ENCODE data around the gene DHRSX. TPM values are rescaled to one million over a fixed set of nuclear protein-coding genes. Genes with fewer than 3 reads are reported as not detected.
"Not testable (repeated sequence)": the region's sequence is repeated elsewhere in the genome, so short reads cannot be mapped to it uniquely, and the experiment has no call there.

The DHRSX gene
- total and polyA plus RNA-seq, 2 donors from 2014 or later, result 26.4 to 30.0 TPM

DNA sequence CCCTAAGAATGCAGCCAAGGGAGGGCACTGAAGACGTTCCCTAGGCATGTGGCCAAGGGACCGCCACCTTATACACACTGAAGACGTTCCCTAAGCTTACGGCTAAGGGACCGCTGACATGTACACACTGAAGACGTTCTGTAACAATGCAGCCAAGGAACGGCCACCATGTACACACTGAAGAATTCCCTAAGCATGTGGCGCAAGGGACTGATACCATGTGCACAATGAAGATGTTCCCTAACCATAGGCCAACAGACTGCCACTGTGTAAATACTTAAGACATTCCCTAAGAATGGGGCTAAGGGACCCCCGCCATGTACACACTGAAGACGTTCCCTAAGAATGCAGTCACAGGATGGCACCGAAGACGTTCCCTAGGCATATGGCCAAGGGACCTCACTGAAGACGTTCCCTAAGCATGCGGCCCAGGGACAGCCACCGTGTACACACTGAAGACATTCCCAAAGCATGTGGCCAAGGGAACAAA is 36.1 kb downstream of the DHRSX start:
- DNase-seq (no peak), FAIRE-seq (no peak)
- Histone ChIP-seq H3K36me3 (ENCODE audit: control insufficient read depth in 2 of 3, insufficient read depth in 3 of 3, low read length in 3 of 3) (peaks cover 0 to 2% (median 0%) of the 10 kb centered on the region in 3 donors), H3K9me3 (ENCODE audit: control insufficient read depth in 2 of 3, insufficient read depth in 1 of 3, low read length in 3 of 3) (no peaks in the 10 kb centered on the region), H3K27ac (ENCODE audit: low read depth in 2 of 2, low read length in 2 of 2) (no peak overlapping the region), H3K4me3 (ENCODE audit: low read length in 3 of 3) (no peak overlapping the region), H3K4me1 (ENCODE audit: control insufficient read depth in 2 of 3, insufficient read depth in 2 of 3, low read depth in 1 of 3, low read length in 3 of 3) (peaks cover 0 to 2% (median 0%) of the 10 kb centered on the region in 3 donors), H3K9ac (ENCODE audit: low read length in 3 of 3) (no peak overlapping the region), H3K27me3 (ENCODE audit: control insufficient read depth, insufficient read depth, low read length) (no peaks in the 10 kb centered on the region)
- intact Hi-C loops (cut with DNase I), result no loop called here
- no peak for TF ChIP-seq CTCF (IDR thresholded peaks at IDR 0.05; ENCODE audit: borderline replicate concordance, extremely low read depth, insufficient read depth)

DNA sequence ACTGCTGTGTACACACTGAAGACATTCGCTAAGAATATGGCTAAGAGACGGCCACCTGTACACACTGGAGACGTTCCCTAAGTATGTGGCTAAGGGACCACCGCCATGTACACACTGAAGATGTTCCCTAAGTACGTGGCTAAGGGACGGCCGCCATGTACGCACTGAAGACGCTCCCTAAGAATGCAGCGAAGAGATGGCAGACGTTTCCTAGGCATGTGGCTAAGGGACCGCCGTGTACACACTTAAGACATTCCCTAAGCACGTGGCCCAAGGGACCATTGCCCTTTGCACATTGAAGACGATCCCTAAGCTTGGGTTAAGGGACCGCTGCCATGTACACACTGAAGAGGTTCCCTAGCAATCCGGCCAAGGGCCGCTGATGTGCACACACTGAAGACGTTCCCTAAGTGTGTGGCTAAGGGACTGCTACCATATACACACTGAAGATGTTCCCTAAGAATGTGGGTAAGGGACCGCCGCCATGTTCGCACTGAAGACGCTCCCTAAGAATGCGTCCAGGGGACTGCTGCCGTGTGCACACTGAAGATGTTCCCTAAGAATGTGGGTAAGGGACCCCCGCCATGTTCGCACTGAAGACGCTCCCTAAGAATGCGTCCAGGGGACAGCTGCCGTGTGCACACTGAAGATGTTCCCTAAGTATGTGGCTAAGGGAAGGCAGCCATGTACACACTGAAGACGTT is 36.7 kb downstream of the DHRSX start:
- Histone ChIP-seq H3K9ac (ENCODE audit: low read length in 3 of 3) (no peak overlapping the region), H3K27me3 (ENCODE audit: control insufficient read depth, insufficient read depth, low read length) (no peaks in the 10 kb centered on the region), H3K36me3 (ENCODE audit: control insufficient read depth in 2 of 3, insufficient read depth in 3 of 3, low read length in 3 of 3) (peaks cover 0 to 2% (median 0%) of the 10 kb centered on the region in 3 donors), H3K4me3 (ENCODE audit: low read length in 3 of 3) (no peak overlapping the region), H3K27ac (ENCODE audit: low read depth in 2 of 2, low read length in 2 of 2) (no peak overlapping the region), H3K9me3 (ENCODE audit: control insufficient read depth in 2 of 3, insufficient read depth in 1 of 3, low read length in 3 of 3) (no peaks in the 10 kb centered on the region), H3K4me1 (ENCODE audit: control insufficient read depth in 2 of 3, insufficient read depth in 2 of 3, low read depth in 1 of 3, low read length in 3 of 3) (peaks cover 0 to 2% (median 0%) of the 10 kb centered on the region in 3 donors)
- FAIRE-seq (no peak), DNase-seq (no peak)
- intact Hi-C loops (cut with DNase I), result no loop called here
- TF ChIP-seq CTCF (IDR thresholded peaks at IDR 0.05; ENCODE audit: borderline replicate concordance, extremely low read depth, insufficient read depth), result no peak

DNA sequence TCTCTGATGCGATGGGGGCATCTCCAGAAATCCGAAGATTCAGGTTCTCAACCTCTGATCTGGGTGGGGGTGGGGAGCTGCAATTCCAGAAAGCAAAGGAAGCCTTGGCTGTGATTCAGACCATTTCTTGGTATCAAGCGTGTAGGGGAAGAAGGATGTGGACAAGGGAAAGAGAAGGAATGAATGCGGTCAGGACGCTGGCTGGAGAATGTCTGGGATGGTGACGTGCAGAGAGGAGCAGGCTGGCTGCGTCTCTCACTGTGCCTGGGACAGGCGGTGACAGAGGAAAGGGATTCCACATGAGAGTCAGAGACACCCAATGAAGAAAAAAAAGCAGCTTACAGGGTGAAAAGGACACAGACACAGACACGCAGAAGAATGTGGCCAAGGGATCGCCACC is 37.3 kb downstream of the DHRSX start:
- H3K4me1 ChIP-seq (ENCODE audit: control insufficient read depth in 2 of 3, insufficient read depth in 2 of 3, low read depth in 1 of 3, low read length in 3 of 3); H3K27ac ChIP-seq (ENCODE audit: low read depth in 2 of 2, low read length in 2 of 2); H3K9ac ChIP-seq (ENCODE audit: low read length in 3 of 3); H3K4me3 ChIP-seq (ENCODE audit: low read length in 3 of 3); intact Hi-C loops (cut with DNase I); H3K9me3 ChIP-seq (ENCODE audit: control insufficient read depth in 2 of 3, insufficient read depth in 1 of 3, low read length in 3 of 3); H3K36me3 ChIP-seq (ENCODE audit: control insufficient read depth in 2 of 3, insufficient read depth in 3 of 3, low read length in 3 of 3); DNase-seq; H3K27me3 ChIP-seq (ENCODE audit: control insufficient read depth, insufficient read depth, low read length); FAIRE-seq: not testable (repeated sequence)

GRCh38 chrX:2462780-2463179 is 38.0 kb downstream of the DHRSX start:
- Histone ChIP-seq H3K9me3 (ENCODE audit: control insufficient read depth in 2 of 3, insufficient read depth in 1 of 3, low read length in 3 of 3) (no peaks in the 10 kb centered on the region), H3K4me3 (ENCODE audit: low read length in 3 of 3) (no peak overlapping the region), H3K36me3 (ENCODE audit: control insufficient read depth in 2 of 3, insufficient read depth in 3 of 3, low read length in 3 of 3) (peaks cover 0 to 2% (median 0%) of the 10 kb centered on the region in 3 donors), H3K27ac (ENCODE audit: low read depth in 2 of 2, low read length in 2 of 2) (no peak overlapping the region), H3K27me3 (ENCODE audit: control insufficient read depth, insufficient read depth, low read length) (no peaks in the 10 kb centered on the region), H3K9ac (ENCODE audit: low read length in 3 of 3) (no peak overlapping the region), H3K4me1 (ENCODE audit: control insufficient read depth in 2 of 3, insufficient read depth in 2 of 3, low read depth in 1 of 3, low read length in 3 of 3) (peaks cover 0 to 2% (median 0%) of the 10 kb centered on the region in 3 donors)
- no peak for DNase-seq
- intact Hi-C loops (cut with DNase I), result no loop called here
- TF ChIP-seq CTCF (IDR thresholded peaks at IDR 0.05; ENCODE audit: borderline replicate concordance, extremely low read depth, insufficient read depth), result no peak
- FAIRE-seq, result no peak
